H7 (cell line): Measurements from ENCODE around the gene RAP1GDS1. TPM values are rescaled to one million over a fixed set of nuclear protein-coding genes. Genes with fewer than 3 reads are reported as not detected.
A peak's percentile ranks its signal among the peaks of the same experiment; 100 is the strongest.
"Not testable (repeated sequence)": the region's sequence is repeated elsewhere in the genome, so short reads cannot be mapped to it uniquely, and the experiment has no call there.

Source experiments
- DNase-seq: peaks from one replicate; pipeline ENCODE4 v3.0.0; 2012
- H3K27me3 ChIP-seq: 2 replicates; pipeline ENCODE4 v1.6.0; 2011; ENCODE audit warnings: mild to moderate bottlenecking, low read length; ENCODE audit not compliant: control insufficient read depth, insufficient read depth
- H3K36me3 ChIP-seq: replicated peaks from 2 replicates; pipeline ENCODE4 v1.5.1; 2011; ENCODE audit warnings: low read length; ENCODE audit not compliant: control insufficient read depth, insufficient read depth
- H3K4me3 ChIP-seq: 2 replicates; pipeline ENCODE4 v1.5.1; 2011; ENCODE audit warnings: low read depth, mild to moderate bottlenecking, control low read depth, low read length, moderate library complexity; ENCODE audit not compliant: insufficient read depth
- total RNA-seq: library from RNA; depleted of rRNA; stranded (reverse); fragments of >200 nt; shearing (Covaris generic); gene quantifications from 2 replicates; pipeline ENCODE4 v1.2.3, GENCODE V29; 2014

Gene RAP1GDS1
- total RNA-seq, 1 experiment from 2014 or later, result 37.2 TPM

DNA sequence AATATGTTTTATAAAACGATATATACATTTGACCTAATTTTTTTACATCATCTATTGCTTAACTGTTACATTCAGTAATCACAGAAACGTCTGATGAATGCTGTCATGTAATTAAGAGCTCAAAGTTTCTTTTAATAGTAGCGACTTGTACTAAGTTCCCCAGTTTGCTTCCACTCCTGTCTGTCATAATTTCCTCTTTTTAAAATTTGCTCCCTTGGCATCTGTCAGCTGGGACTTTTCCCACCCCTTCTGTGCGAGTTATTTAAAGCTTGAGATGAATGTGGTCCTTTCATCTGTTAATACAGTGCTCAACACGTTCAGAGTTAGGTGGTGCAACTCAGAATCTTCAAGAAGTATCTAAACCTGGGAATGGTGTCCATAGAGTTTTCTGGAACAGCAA is 1.2 kb downstream of the RAP1GDS1 start:
- Histone ChIP-seq H3K4me3 (peak overlapping the region; percentile 77), H3K27me3 (no peaks in the 10 kb centered on the region), H3K36me3 (no peaks in the 10 kb centered on the region)
- DNase-seq, result no peak

DNA sequence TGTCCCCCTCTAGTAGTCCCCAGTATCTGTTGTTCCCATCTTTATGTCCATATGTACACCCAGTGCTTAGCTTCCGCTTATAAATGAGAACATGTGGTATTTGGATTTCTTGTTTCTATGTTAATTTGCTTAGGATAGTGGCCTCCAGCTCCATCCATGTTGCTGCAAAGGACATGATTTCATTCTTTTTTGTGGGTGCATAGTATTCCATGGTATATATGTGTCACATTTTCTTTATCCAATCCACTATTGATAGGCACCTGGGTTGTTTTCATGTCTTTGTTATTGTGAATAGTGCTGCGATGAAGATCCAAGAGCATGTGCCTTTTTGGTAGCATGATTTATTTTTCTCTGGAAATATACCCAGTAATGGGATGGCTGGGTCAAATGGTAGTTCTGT is 6.3 kb downstream of the RAP1GDS1 start:
- H3K36me3 ChIP-seq, result no peaks in the 10 kb centered on the region
- H3K4me3 ChIP-seq, result no peak overlapping the region
- no peaks in the 10 kb centered on the region for H3K27me3 ChIP-seq
- no peak for DNase-seq

DNA sequence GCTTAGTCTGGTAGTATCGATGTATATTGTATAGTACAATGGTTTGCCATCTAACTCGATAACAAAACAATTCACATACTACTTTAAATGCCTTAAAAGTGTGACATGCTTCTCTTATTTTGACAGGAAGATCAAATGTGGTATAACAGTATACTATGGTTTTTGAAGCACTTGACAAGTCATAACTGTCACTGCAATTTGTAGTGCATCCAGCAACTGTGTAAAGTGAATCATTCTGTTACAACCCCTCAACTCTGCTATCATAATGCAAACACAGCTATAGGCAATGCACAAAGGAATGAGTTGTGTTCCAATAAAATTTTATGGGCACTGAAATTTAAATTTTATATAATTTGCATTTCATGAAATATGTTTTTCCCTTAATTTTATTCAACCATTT is 14.0 kb downstream of the RAP1GDS1 start:
- Histone ChIP-seq H3K27me3 (no peaks in the 10 kb centered on the region), H3K36me3 (no peaks in the 10 kb centered on the region), H3K4me3 (no peak overlapping the region)
- no peak for DNase-seq

DNA sequence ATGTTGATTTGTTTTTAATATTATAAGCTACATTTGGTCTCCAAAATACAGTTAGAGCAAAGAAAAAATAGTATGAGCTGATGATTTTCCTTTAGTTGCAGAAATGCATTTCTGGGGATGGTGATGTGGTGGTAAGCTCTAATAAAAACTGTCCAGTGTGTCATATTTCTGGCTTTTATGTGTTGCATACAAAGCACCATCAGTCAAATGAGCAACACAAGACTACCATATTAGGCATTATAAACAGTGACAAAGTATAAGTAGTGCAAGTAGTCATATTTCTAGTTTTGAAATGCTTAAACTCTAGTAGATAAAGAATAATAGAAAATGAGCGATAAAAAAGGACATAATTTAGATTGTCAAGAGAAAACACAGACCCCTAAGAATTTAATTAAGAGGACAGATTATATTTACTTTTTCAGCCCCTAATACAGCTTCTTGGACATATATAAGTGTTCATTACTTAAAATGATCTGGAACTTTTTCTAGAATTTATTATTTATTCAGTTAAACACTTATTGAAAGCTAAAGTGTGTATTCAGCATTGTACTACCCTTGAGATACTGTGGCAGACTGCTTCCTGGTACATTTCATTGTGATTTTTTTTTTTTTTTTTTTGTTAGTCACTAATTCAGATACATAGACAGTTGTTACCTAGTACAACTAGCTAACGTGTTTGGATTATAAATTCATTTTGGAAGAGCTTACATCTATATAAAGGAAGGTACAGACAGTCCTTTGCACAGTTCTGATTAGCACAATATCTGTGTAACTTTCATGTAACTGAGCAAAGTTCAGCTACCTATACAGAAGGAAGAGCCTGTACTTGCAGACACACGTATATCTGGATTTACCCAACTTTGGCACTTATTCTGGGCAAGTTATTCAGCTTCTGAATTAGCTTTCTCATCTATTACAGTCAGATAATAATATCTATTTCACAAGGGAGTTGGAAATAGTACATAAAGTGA is 22.3 kb downstream of the RAP1GDS1 start:
- H3K4me3 ChIP-seq, result no peak overlapping the region
- H3K36me3 ChIP-seq, result no peaks in the 10 kb centered on the region
- DNase-seq, result no peak
- no peaks in the 10 kb centered on the region for H3K27me3 ChIP-seq

- Histone ChIP-seq H3K36me3 (no peaks in the 10 kb centered on the region), H3K27me3 (no peaks in the 10 kb centered on the region), H3K4me3 (no peak overlapping the region)
- DNase-seq, result peak; percentile 30
These were observed 23.5 kb downstream of the RAP1GDS1 start for GRCh38 chr4:98284640-98285046.

- Histone ChIP-seq H3K27me3 (no peaks in the 10 kb centered on the region), H3K36me3 (no peaks in the 10 kb centered on the region), H3K4me3 (no peak overlapping the region)
- no peak for DNase-seq
These were observed 24.5 kb downstream of the RAP1GDS1 start for GRCh38 chr4:98285676-98286075.

- H3K4me3 ChIP-seq, result no peak overlapping the region
These were observed 26.1 kb downstream of the RAP1GDS1 start for GRCh38 chr4:98287328-98287727.

DNA sequence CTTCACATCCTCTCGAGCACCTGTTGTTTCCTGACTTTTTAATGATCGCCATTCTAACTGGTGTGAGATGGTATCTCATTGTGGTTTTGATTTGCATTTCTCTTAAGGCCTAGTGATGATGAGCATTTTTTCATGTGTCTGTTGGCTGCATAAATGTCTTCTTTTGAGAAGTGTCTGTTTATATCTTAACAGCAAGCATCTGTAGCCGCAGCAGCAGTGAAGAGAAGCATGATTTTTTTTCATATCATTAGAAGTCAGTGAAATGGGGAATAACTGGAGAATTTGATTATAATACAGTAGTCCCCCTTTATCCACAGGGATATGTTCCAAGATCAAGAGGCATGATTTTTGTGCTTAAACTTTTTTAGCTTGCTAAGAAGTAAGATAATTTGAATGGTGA is 27.5 kb downstream of the RAP1GDS1 start:
- H3K36me3 ChIP-seq, H3K27me3 ChIP-seq, DNase-seq, H3K4me3 ChIP-seq: not testable (repeated sequence)

More at GRCh38 chr4:98287328-98287727, 26.1 kb downstream of the RAP1GDS1 start:
- no peak for DNase-seq
- no peaks in the 10 kb centered on the region for H3K36me3 ChIP-seq
- H3K27me3 ChIP-seq, result no peaks in the 10 kb centered on the region

DNA sequence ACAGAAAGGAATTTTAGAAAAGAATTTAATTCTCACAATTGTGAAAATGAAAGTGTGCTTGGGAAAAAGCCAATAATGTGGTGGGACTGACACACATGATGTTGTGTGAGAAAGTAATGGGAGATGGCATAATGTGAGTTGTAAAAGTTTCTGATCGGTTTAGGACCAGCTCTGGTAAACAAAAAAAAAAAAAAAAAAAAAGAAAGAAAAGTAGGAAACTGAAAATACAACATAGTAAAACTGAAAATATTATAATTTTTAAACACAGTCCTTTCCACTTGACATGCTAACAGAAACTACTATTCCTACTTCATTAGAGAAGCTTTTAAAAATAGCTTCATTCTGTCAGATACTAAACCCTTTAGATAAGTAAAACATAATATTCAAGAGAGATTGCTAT is 28.2 kb downstream of the RAP1GDS1 start:
- Histone ChIP-seq H3K4me3 (no peak overlapping the region), H3K27me3 (no peaks in the 10 kb centered on the region), H3K36me3 (no peaks in the 10 kb centered on the region)
- DNase-seq, result no peak

- no peak for DNase-seq
- H3K27me3 ChIP-seq, result no peaks in the 10 kb centered on the region
- no peak overlapping the region for H3K4me3 ChIP-seq
- H3K36me3 ChIP-seq, result no peaks in the 10 kb centered on the region
These were observed 29.3 kb downstream of the RAP1GDS1 start for GRCh38 chr4:98290511-98290910.

GRCh38 chr4:98293104-98293887 is 32.1 kb downstream of the RAP1GDS1 start:
- Histone ChIP-seq H3K4me3 (no peak overlapping the region), H3K36me3 (no peaks in the 10 kb centered on the region), H3K27me3 (no peaks in the 10 kb centered on the region)
- no peak for DNase-seq

DNA sequence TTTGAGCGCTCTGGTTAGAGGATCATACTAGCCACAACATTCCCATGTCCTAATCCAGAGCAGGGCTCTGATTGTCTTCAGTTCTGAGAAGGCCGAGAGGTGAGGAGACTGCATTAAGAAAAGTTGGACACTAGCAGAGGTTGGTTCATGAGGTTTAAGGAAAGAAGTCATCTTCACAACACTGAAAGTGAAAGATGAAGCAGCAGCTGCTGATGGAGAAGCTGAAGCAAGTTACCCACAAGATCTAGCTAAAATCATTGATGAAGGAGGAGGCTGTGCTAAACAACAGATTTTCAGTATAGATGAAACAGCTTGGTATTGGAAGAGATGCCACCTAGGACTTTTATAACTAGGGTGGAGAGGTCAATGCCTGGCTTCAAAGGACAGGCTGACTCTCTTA is 36.8 kb downstream of the RAP1GDS1 start:
- DNase-seq, result no peak
- Histone ChIP-seq H3K36me3 (no peaks in the 10 kb centered on the region), H3K27me3 (no peaks in the 10 kb centered on the region), H3K4me3 (no peak overlapping the region)

- no peak for DNase-seq
- H3K36me3 ChIP-seq, result no peaks in the 10 kb centered on the region
- H3K4me3 ChIP-seq, result no peak overlapping the region
- H3K27me3 ChIP-seq, result no peaks in the 10 kb centered on the region
These were observed 39.5 kb downstream of the RAP1GDS1 start for GRCh38 chr4:98300706-98301105.

DNA sequence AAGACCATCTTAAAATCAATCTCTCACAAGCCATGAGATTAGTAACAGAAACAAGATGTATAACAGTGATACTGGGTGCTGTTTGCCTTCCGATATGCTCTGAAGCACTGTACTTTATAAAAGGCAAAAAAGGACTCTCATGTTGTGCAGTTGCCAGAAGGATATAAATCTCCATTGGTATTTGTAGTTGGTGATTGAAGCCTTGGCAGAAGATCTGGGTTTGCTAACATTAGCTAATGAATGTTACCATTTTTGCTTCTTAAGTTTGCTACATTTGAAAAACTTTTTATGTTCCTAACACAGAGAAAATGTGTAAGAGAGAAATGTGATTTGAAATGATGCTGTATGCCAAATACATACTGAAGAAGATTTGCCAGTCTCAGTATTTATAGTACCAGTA is 44.4 kb downstream of the RAP1GDS1 start:
- DNase-seq, result no peak
- Histone ChIP-seq H3K4me3 (no peak overlapping the region), H3K36me3 (no peaks in the 10 kb centered on the region), H3K27me3 (no peaks in the 10 kb centered on the region)

GRCh38 chr4:98310867-98311266 is 49.7 kb downstream of the RAP1GDS1 start:
- no peak overlapping the region for H3K4me3 ChIP-seq
- no peaks in the 10 kb centered on the region for H3K36me3 ChIP-seq
- H3K27me3 ChIP-seq, result no peaks in the 10 kb centered on the region
- DNase-seq, result no peak
